ENCODE data around the gene PPP2R3A.

DNA sequence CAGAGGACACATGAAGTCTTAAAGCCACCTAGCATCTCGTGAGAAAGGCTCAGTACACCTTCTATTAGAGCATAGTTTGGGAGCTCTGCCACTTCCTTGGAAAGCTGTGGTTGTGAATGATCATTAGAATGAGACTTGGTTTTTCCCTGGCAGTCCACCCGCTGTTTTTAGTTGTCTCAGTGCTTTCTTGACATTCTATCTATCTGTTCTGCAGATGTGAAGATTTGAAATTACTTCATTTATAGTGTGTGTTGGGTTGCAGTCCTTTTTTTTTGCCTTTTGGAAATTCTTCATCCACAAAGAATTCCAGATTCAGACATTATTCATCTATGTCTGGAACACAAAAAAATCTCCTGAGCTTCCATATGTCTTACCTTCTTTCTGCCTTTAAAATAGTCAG lies 23.7 kb downstream of the PPP2R3A start:
- TF ChIP-seq TEAD4 (IDR thresholded peaks at IDR 0.05; ENCODE audit: low read length) (no peak), TEAD4 (CRISPR knock-in tag; IDR thresholded peaks at IDR 0.05; ENCODE audit: borderline replicate concordance) (no peak), ZNF780A (CRISPR knock-in tag; IDR thresholded peaks at IDR 0.05) (no peak), POLR2A (conservative IDR thresholded peaks at IDR 0.05) (no peak)

Data from K562 (cell line).